Subcutaneous abdominal adipose tissue (tissue), 5 donors: Measurements from ENCODE around the gene ZNF92.
"Not testable (repeated sequence)": the region's sequence is repeated elsewhere in the genome, so short reads cannot be mapped to it uniquely, and the experiment has no call there.

Experiments used
- H3K27ac ChIP-seq: one replicate; pipeline ENCODE4 v1.7.0; 2013; ENCODE audit warnings: low read depth, mild to moderate bottlenecking, inconsistent platforms, low read length, moderate library complexity
- H3K27me3 ChIP-seq, 5 donors: one replicate each; pipeline ENCODE4 v1.7.0; 2013; ENCODE audit warnings: low read length in 5 of 5, inconsistent platforms in 1 of 5; ENCODE audit not compliant: control insufficient read depth in 5 of 5, insufficient read depth in 4 of 5
- H3K36me3 ChIP-seq, 5 donors: one replicate each; pipeline ENCODE4 v1.7.0; 2013; ENCODE audit warnings: low read length in 5 of 5; ENCODE audit not compliant: control insufficient read depth in 5 of 5, insufficient read depth in 5 of 5
- H3K4me1 ChIP-seq, 5 donors: one replicate each; pipeline ENCODE4 v1.7.0; 2013; ENCODE audit warnings: low read length in 5 of 5, mild to moderate bottlenecking in 3 of 5, moderate library complexity in 1 of 5; ENCODE audit not compliant: control insufficient read depth in 5 of 5, insufficient read depth in 5 of 5
- H3K4me3 ChIP-seq, 5 donors: one replicate each; pipeline ENCODE4 v1.7.0; 2013; ENCODE audit warnings: low read length in 5 of 5, low read depth in 1 of 5
- H3K9ac ChIP-seq, 5 donors: one replicate each; pipeline ENCODE4 v1.7.0; 2013; ENCODE audit warnings: low read length in 5 of 5, mild to moderate bottlenecking in 4 of 5, moderate library complexity in 3 of 5
- H3K9me3 ChIP-seq, 5 donors: one replicate each; pipeline ENCODE4 v1.7.0; 2013; ENCODE audit warnings: low read length in 5 of 5; ENCODE audit not compliant: control insufficient read depth in 5 of 5
- donor health status: healthy.
- donor health status: healthy.
- donor health status: healthy.
- donor health status: healthy.
- donor health status: healthy.

Gene ZNF92

GRCh38 chr7:65381742-65382141 lies 8.1 kb downstream of the ZNF92 start:
- Histone ChIP-seq H3K9ac (no peak overlapping the region), H3K36me3 (peaks cover 0 to 9% (median 6%) of the 10 kb centered on the region in 5 donors), H3K4me3 (no peak overlapping the region), H3K27me3 (no peaks in the 10 kb centered on the region), H3K4me1 (no peaks in the 10 kb centered on the region), H3K9me3 (no peaks in the 10 kb centered on the region), H3K27ac (no peak overlapping the region)

GRCh38 chr7:65382452-65382851 lies 8.8 kb downstream of the ZNF92 start:
- H3K4me3 ChIP-seq: no peak overlapping the region
- no peak overlapping the region for H3K9ac ChIP-seq
- H3K27me3 ChIP-seq: no peaks in the 10 kb centered on the region
- no peaks in the 10 kb centered on the region for H3K4me1 ChIP-seq
- no peak overlapping the region for H3K27ac ChIP-seq
- H3K9me3 ChIP-seq: no peaks in the 10 kb centered on the region
- H3K36me3 ChIP-seq: peaks cover 0 to 9% (median 6%) of the 10 kb centered on the region in 5 donors

- H3K27ac ChIP-seq: no peak overlapping the region
- peaks cover 10 to 30% (median 14%) of the 10 kb centered on the region in 5 donors for H3K36me3 ChIP-seq
Measured at GRCh38 chr7:65387891-65388290, 14.2 kb downstream of the ZNF92 start.

GRCh38 chr7:65390588-65390987 lies 16.9 kb downstream of the ZNF92 start:
- Histone ChIP-seq H3K27ac (no peak overlapping the region), H3K4me3 (no peak overlapping the region), H3K9me3 (peaks cover 0 to 5% (median 0%) of the 10 kb centered on the region in 5 donors), H3K9ac (no peak overlapping the region), H3K27me3 (no peaks in the 10 kb centered on the region), H3K4me1 (no peaks in the 10 kb centered on the region), H3K36me3 (peaks cover 12 to 36% (median 16%) of the 10 kb centered on the region in 5 donors)

More at GRCh38 chr7:65387891-65388290, 14.2 kb downstream of the ZNF92 start:
- no peaks in the 10 kb centered on the region for H3K27me3 ChIP-seq
- no peaks in the 10 kb centered on the region for H3K9me3 ChIP-seq
- no peak overlapping the region for H3K9ac ChIP-seq
- no peak overlapping the region for H3K4me3 ChIP-seq
- no peaks in the 10 kb centered on the region for H3K4me1 ChIP-seq

- Histone ChIP-seq H3K36me3 (peaks cover 8 to 33% (median 25%) of the 10 kb centered on the region in 5 donors), H3K27me3 (no peaks in the 10 kb centered on the region), H3K4me3 (no peak overlapping the region), H3K9ac (no peak overlapping the region), H3K27ac (no peak overlapping the region), H3K4me1 (no peaks in the 10 kb centered on the region), H3K9me3 (peaks cover 0 to 8% (median 5%) of the 10 kb centered on the region in 5 donors)
Measured at GRCh38 chr7:65397730-65398142, 24.1 kb downstream of the ZNF92 start.

- H3K9me3 ChIP-seq: peaks cover 5 to 16% (median 8%) of the 10 kb centered on the region in 5 donors
- H3K36me3 ChIP-seq: peaks cover 8 to 29% (median 22%) of the 10 kb centered on the region in 5 donors
- not testable (repeated sequence) for H3K9ac ChIP-seq, H3K4me3 ChIP-seq, H3K27me3 ChIP-seq, H3K4me1 ChIP-seq, H3K27ac ChIP-seq
Measured at GRCh38 chr7:65398671-65399070, 25.0 kb downstream of the ZNF92 start.

DNA sequence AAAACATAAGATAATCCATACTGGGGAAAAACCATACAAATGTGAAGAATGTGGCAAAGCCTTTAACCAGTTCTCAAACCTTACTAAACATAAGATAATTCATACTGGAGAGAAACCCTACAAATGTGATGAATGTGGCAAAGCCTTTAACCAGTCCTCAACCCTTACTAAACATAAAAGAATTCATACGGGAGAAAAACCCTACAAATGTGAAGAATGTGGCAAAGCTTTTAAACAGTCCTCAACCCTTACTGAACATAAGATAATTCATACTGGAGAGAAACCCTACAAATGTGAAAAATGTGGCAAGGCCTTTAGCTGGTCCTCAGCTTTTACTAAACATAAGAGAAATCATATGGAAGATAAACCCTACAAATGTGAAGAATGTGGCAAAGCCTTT lies 25.4 kb downstream of the ZNF92 start:
- Histone ChIP-seq H3K36me3 (peaks cover 8 to 29% (median 22%) of the 10 kb centered on the region in 5 donors), H3K9me3 (peaks cover 8 to 20% (median 12%) of the 10 kb centered on the region in 5 donors)
- H3K4me1 ChIP-seq: not testable (repeated sequence)

GRCh38 chr7:65404020-65404419 lies 30.4 kb downstream of the ZNF92 start:
- Histone ChIP-seq H3K9ac (no peak overlapping the region), H3K36me3 (peaks cover 5 to 10% (median 9%) of the 10 kb centered on the region in 5 donors), H3K4me3 (peak overlapping the region in 2 of 5 donors; percentile 23 to 41), H3K9me3 (peaks cover 11 to 44% (median 31%) of the 10 kb centered on the region in 5 donors), H3K27me3 (no peaks in the 10 kb centered on the region), H3K4me1 (no peaks in the 10 kb centered on the region), H3K27ac (no peak overlapping the region)

More for the DNA sequence above, 25.4 kb downstream of the ZNF92 start:
- H3K4me3 ChIP-seq, H3K9ac ChIP-seq, H3K27ac ChIP-seq, H3K27me3 ChIP-seq: not testable (repeated sequence)

DNA sequence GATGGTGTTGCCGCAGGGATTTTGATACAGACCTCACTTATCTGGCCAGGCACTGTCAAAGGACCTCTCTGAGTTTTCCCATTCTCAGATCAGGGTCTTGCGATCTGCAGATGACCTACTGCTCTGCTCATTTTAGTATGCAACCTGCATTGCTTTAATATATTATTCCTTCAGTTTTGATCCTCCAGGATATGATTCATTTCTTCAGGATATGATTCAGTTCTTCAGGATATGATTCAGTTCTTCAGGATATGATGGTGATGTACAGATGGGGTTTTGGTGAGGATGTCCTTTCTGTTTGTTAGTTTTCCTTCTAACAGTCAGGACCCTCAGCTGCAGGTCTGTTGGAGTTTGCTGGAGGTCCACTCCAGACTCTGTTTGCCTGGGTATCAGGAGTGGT lies 33.1 kb downstream of the ZNF92 start:
- H3K9me3 ChIP-seq: peaks cover 4 to 48% (median 33%) of the 10 kb centered on the region in 5 donors
- H3K4me3 ChIP-seq, H3K27me3 ChIP-seq, H3K27ac ChIP-seq, H3K36me3 ChIP-seq, H3K9ac ChIP-seq, H3K4me1 ChIP-seq: not testable (repeated sequence)

GRCh38 chr7:65409363-65409762 lies 35.7 kb downstream of the ZNF92 start:
- Histone ChIP-seq H3K36me3 (no peaks in the 10 kb centered on the region), H3K9ac (no peak overlapping the region), H3K27ac (no peak overlapping the region), H3K27me3 (no peaks in the 10 kb centered on the region), H3K4me1 (no peaks in the 10 kb centered on the region), H3K4me3 (no peak overlapping the region), H3K9me3 (peaks cover 2 to 30% (median 18%) of the 10 kb centered on the region in 5 donors)
